ELR (cell line): Measurements from ENCODE around the gene KRT73.
"Not testable (repeated sequence)": the region's sequence is repeated elsewhere in the genome, so short reads cannot be mapped to it uniquely, and the experiment has no call there.

ENCODE experiments used
- DNase-seq: peaks from one replicate; pipeline ENCODE4 v3.0.0-alpha.2; 2015; ENCODE audit warnings: low read depth

KRT73 gene

GRCh38 chr12:52600475-52600874, 17.9 kb downstream of the KRT73 start:
- DNase-seq = no peak

GRCh38 chr12:52600071-52600470, 18.3 kb downstream of the KRT73 start:
- no peak for DNase-seq

GRCh38 chr12:52598966-52599365, 19.4 kb downstream of the KRT73 start:
- DNase-seq = no peak

GRCh38 chr12:52594237-52594636, 24.1 kb downstream of the KRT73 start:
- not testable (repeated sequence) for DNase-seq

- DNase-seq = no peak
Observed at GRCh38 chr12:52591521-52591920, 26.8 kb downstream of the KRT73 start.

GRCh38 chr12:52590021-52590420, 28.3 kb downstream of the KRT73 start:
- no peak for DNase-seq

GRCh38 chr12:52587563-52587962, 30.8 kb downstream of the KRT73 start:
- no peak for DNase-seq

GRCh38 chr12:52585946-52586345, 32.4 kb downstream of the KRT73 start:
- DNase-seq = no peak

GRCh38 chr12:52585066-52585465, 33.3 kb downstream of the KRT73 start:
- DNase-seq = no peak

GRCh38 chr12:52584156-52584682, 34.1 kb downstream of the KRT73 start:
- no peak for DNase-seq

- peak; percentile 69 for DNase-seq
Observed at GRCh38 chr12:52582971-52583456, 35.3 kb downstream of the KRT73 start.

- DNase-seq = no peak
Observed at GRCh38 chr12:52582486-52582885, 35.9 kb downstream of the KRT73 start.

GRCh38 chr12:52581481-52581880, 36.9 kb downstream of the KRT73 start:
- DNase-seq = peak; percentile 30

GRCh38 chr12:52581066-52581465, 37.3 kb downstream of the KRT73 start:
- no peak for DNase-seq

GRCh38 chr12:52580496-52580895, 37.9 kb downstream of the KRT73 start:
- DNase-seq = no peak

- DNase-seq = no peak
Observed at GRCh38 chr12:52579468-52580465, 38.6 kb downstream of the KRT73 start.

GRCh38 chr12:52578469-52578868, 39.9 kb downstream of the KRT73 start:
- DNase-seq = no peak

GRCh38 chr12:52577316-52577715, 41.0 kb downstream of the KRT73 start:
- no peak for DNase-seq

- no peak for DNase-seq
Observed at GRCh38 chr12:52575948-52576347, 42.4 kb downstream of the KRT73 start.

- DNase-seq = no peak
Observed at GRCh38 chr12:52575256-52575655, 43.1 kb downstream of the KRT73 start.

GRCh38 chr12:52573743-52574142, 44.6 kb downstream of the KRT73 start, which contains the start of gene KRT74:
TSS of gene KRT74 (minus strand) at chr12:52573843. CDS start at chr12:52573777, 66 bp downstream.
- DNase-seq = no peak

- DNase-seq = no peak
Observed at GRCh38 chr12:52573306-52573705, 45.1 kb downstream of the KRT73 start.

GRCh38 chr12:52570511-52570910, 47.8 kb downstream of the KRT73 start:
- DNase-seq = no peak
